Measurements from ENCODE around the gene LINGO3. TPM values are rescaled to one million over a fixed set of nuclear protein-coding genes. Genes with fewer than 3 reads are reported as not detected.

LINGO3 gene
- total and polyA plus RNA-seq, 2 of the 4 experiments (the other 2 are of a cell fraction), result not detected

- H3K18ac ChIP-seq (ENCODE audit: low read depth, low read length), result no peak overlapping the region
- no peak overlapping the region for H3K56ac ChIP-seq (ENCODE audit: extremely low read depth, insufficient read depth, low read length)
- intact Hi-C loops (cut with micrococcal nuclease) (loop anchor here (5.0 kb wide), 2 partner anchors 65 to 285 kb away; no protein-coding TSS in a partner anchor), dilution Hi-C loops (cut with HindIII; ENCODE audit: low sequenced_read_pairs, unreplicated experiment) (no loop called here), in situ Hi-C loops (cut with MboI; ENCODE audit: low sequenced_read_pairs) (no loop called here)
- H3K9me1 ChIP-seq (ENCODE audit: insufficient read depth, low read length), result no peaks in the 10 kb centered on the region
- peaks cover 32% of the 10 kb centered on the region for H3K36me3 ChIP-seq (ENCODE audit: control insufficient read depth, insufficient read depth, low read length)
- H3K27ac ChIP-seq (ENCODE audit: insufficient read depth, low read length), result no peak overlapping the region
- H4K91ac ChIP-seq (ENCODE audit: insufficient read depth, low read depth, low read length), result no peak overlapping the region
- H3K4ac ChIP-seq (ENCODE audit: low read depth, low read length), result no peak overlapping the region
- no peak overlapping the region for H2BK20ac ChIP-seq (ENCODE audit: low read depth, low read length)
- TF ChIP-seq SMC3 (IDR thresholded peaks at IDR 0.05; ENCODE audit: low read depth, low read length) (no peak), MXI1 (IDR thresholded peaks at IDR 0.05; ENCODE audit: borderline replicate concordance, low read depth, low read length) (no peak), MAZ (IDR thresholded peaks at IDR 0.05; ENCODE audit: borderline replicate concordance, low read depth, low read length) (no peak), RFX5 (IDR thresholded peaks at IDR 0.05; ENCODE audit: low read depth, low read length) (no peak), POLR2A (IDR thresholded peaks at IDR 0.05; ENCODE audit: low read depth, low read length) (no peak), FOS (IDR thresholded peaks at IDR 0.05; ENCODE audit: low read depth, low read length) (no peak), ELK1 (IDR thresholded peaks at IDR 0.05; ENCODE audit: borderline replicate concordance, low read depth, low read length) (no peak), NFE2L2 (IDR thresholded peaks at IDR 0.05; ENCODE audit: low read depth, low read length) (no peak), MAFK (IDR thresholded peaks at IDR 0.05; ENCODE audit: low read depth, low read length) (no peak), BHLHE40 (IDR thresholded peaks at IDR 0.05; ENCODE audit: low read depth, low read length) (no peak), RCOR1 (IDR thresholded peaks at IDR 0.05; ENCODE audit: insufficient replicate concordance, low read length) (no peak), USF2 (IDR thresholded peaks at IDR 0.05; ENCODE audit: low read depth, low read length) (no peak), RAD21 (IDR thresholded peaks at IDR 0.05; ENCODE audit: low read length) (no peak), CEBPB (IDR thresholded peaks at IDR 0.05; ENCODE audit: low read depth, low read length) (no peak), CHD1 (IDR thresholded peaks at IDR 0.05; ENCODE audit: low read depth, low read length) (no peak)
- TF ChIP-seq, protein P1, sequence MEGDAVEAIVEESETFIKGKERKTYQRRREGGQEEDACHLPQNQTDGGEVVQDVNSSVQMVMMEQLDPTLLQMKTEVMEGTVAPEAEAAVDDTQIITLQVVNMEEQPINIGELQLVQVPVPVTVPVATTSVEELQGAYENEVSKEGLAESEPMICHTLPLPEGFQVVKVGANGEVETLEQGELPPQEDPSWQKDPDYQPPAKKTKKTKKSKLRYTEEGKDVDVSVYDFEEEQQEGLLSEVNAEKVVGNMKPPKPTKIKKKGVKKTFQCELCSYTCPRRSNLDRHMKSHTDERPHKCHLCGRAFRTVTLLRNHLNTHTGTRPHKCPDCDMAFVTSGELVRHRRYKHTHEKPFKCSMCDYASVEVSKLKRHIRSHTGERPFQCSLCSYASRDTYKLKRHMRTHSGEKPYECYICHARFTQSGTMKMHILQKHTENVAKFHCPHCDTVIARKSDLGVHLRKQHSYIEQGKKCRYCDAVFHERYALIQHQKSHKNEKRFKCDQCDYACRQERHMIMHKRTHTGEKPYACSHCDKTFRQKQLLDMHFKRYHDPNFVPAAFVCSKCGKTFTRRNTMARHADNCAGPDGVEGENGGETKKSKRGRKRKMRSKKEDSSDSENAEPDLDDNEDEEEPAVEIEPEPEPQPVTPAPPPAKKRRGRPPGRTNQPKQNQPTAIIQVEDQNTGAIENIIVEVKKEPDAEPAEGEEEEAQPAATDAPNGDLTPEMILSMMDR (conservative IDR thresholded peaks at IDR 0.05; ENCODE audit: low read depth, low read length), result no peak
- H3K4me1 ChIP-seq (ENCODE audit: control insufficient read depth, insufficient read depth, low read length), result peaks cover 4% of the 10 kb centered on the region
- no peak overlapping the region for H4K5ac ChIP-seq (ENCODE audit: low read depth, low read length)
- no peak overlapping the region for H2BK15ac ChIP-seq (ENCODE audit: low read depth, low read length)
- ChIA-PET POLR2A (ENCODE audit: unreplicated experiment) (no interaction called here), CTCF (interaction anchor here (0.6 kb wide), 1 partner anchor 363 kb away, joined by 4 read pairs; no protein-coding TSS in a partner anchor)
- H3K9me3 ChIP-seq (ENCODE audit: control insufficient read depth, insufficient read depth, low read length), result no peaks in the 10 kb centered on the region
- H3K79me1 ChIP-seq (ENCODE audit: low read depth in 1 of 2, low read length in 2 of 2), result peaks cover 32 to 72% of the 10 kb centered on the region in 2 experiments
- ATAC-seq (ENCODE audit: low read depth) (no peak), DNase-seq (no peak)
- H3K9ac ChIP-seq (ENCODE audit: low read depth, low read length), result no peak overlapping the region
- H2AK9ac ChIP-seq (replicated peaks; ENCODE audit: low read depth, low read length, poor library complexity), result peak overlapping the region; percentile 65
- H4K20me1 ChIP-seq (ENCODE audit: insufficient read depth, low read length), result peaks cover 23% of the 10 kb centered on the region
- H3K14ac ChIP-seq (replicated peaks; ENCODE audit: low read depth, low read length), result no peak overlapping the region
- no peaks in the 10 kb centered on the region for H3K27me3 ChIP-seq (ENCODE audit: control insufficient read depth, insufficient read depth, low read length)
- H3K4me3 ChIP-seq (ENCODE audit: insufficient read depth, low read depth, low read length), result no peak overlapping the region
- BruUV-seq (replicated peaks), result no TSS peak
- H2BK5ac ChIP-seq (ENCODE audit: low read depth, low read length, poor library complexity, severe bottlenecking), result no peak overlapping the region
- no peak overlapping the region for H4K8ac ChIP-seq (ENCODE audit: low read depth in 2 of 2, low read length in 2 of 2)
- WGBS, 2 experiments (ENCODE audit: extremely low coverage in 2 of 2, insufficient read length in 1 of 2), result 95% methylated on average over 5 of the region's 16 CpGs; no CpG with 5 or more reads in 1 of the 2 experiments
- no peak overlapping the region for H3K4me2 ChIP-seq (ENCODE audit: low read depth, low read length)
- peak overlapping the region; percentile 11 for H2AFZ ChIP-seq (replicated peaks; ENCODE audit: low read length, poor library complexity)
- H2AK5ac ChIP-seq (ENCODE audit: low read depth, low read length), result no peak overlapping the region
- H2BK120ac ChIP-seq (ENCODE audit: low read depth, low read length), result no peak overlapping the region
- no peak overlapping the region; the same call in 1 of the 2 replicates for H3K23ac ChIP-seq (ENCODE audit: low read depth, low read length)
These were observed 18.9 kb upstream of the LINGO3 start for GRCh38 chr19:2326699-2327360.
